WTC11 (cell line): ENCODE results near the gene RREB1. TPM values are rescaled to one million over a fixed set of nuclear protein-coding genes. Genes with fewer than 3 reads are reported as not detected.

ENCODE experiments used
- ATAC-seq: fragments of 200-7000 bp; cut with Tn5 transposase; 2 replicates; pipeline ENCODE4 v1.10.0; 2021; ENCODE audit warnings: mild to moderate bottlenecking, moderate library complexity
- CTCF ChIA-PET: fragments of 300-600 bp; sonication (Branson Sonifier 250); formaldehyde crosslinking; loops from one replicate; lab custom pipeline; 2021; ENCODE audit warnings: antibody characterized with exemption; lab: Charles Lee
- POLR2A ChIA-PET: fragments of 350-600 bp; sonication (Branson Sonifier 250); formaldehyde crosslinking; loops from one replicate; lab custom pipeline; 2021; ENCODE audit warnings: antibody characterized with exemption; lab: Charles Lee
- DNase-seq: peaks from one replicate; pipeline ENCODE4 v3.0.0; 2021; ENCODE audit warnings: low spot score
- H3K27ac Mint-ChIP-seq: 2 replicates; pipeline ENCODE4 v1.8.0; 2021; ENCODE audit warnings: mixed read lengths
- H3K27me3 Mint-ChIP-seq: 2 replicates; pipeline ENCODE4 v1.8.0; 2021; ENCODE audit warnings: low read depth, mild to moderate bottlenecking, moderate library complexity, mixed read lengths
- H3K36me3 Mint-ChIP-seq: 2 replicates; pipeline ENCODE4 v1.8.0; 2021; ENCODE audit warnings: mixed read lengths
- H3K4me1 Mint-ChIP-seq: 2 replicates; pipeline ENCODE4 v1.8.0; 2022; ENCODE audit warnings: mixed read lengths
- H3K4me3 Mint-ChIP-seq: 2 replicates; pipeline ENCODE4 v1.8.0; 2021; ENCODE audit warnings: mild to moderate bottlenecking, moderate library complexity, mixed read lengths
- H3K9me3 Mint-ChIP-seq: 2 replicates; pipeline ENCODE4 v1.8.0; 2021; ENCODE audit warnings: mixed read lengths
- CBFB ChIP-seq: sonication (generic); formaldehyde crosslinking; IDR thresholded peaks from 2 replicates; pipeline ENCODE4 v1.8.1; 2022; ENCODE audit warnings: mild to moderate bottlenecking, low read depth, missing genetic modification reagents
- ESRRA ChIP-seq: sonication (generic); formaldehyde crosslinking; IDR thresholded peaks from 2 replicates; pipeline ENCODE4 v1.8.1; 2022; ENCODE audit warnings: mild to moderate bottlenecking, missing genetic modification reagents, borderline replicate concordance
- JUN ChIP-seq: sonication (generic); formaldehyde crosslinking; IDR thresholded peaks from 2 replicates; pipeline ENCODE4 v1.8.0; 2023; ENCODE audit warnings: mild to moderate bottlenecking, missing genetic modification reagents
- NFE2L1 ChIP-seq: sonication (generic); formaldehyde crosslinking; IDR thresholded peaks from 2 replicates; pipeline ENCODE4 v1.8.1; 2023; ENCODE audit warnings: missing genetic modification reagents
- NR2C2 ChIP-seq: sonication (generic); formaldehyde crosslinking; IDR thresholded peaks from 2 replicates; pipeline ENCODE4 v1.8.0; 2022; ENCODE audit warnings: mild to moderate bottlenecking, missing genetic modification reagents
- RELA ChIP-seq: sonication (generic); formaldehyde crosslinking; IDR thresholded peaks from 2 replicates; pipeline ENCODE4 v1.8.1; 2022; ENCODE audit warnings: missing genetic modification reagents, mild to moderate bottlenecking, borderline replicate concordance
- RORB ChIP-seq: fragments of 250-450 bp; sonication (Bioruptor Pico); IDR thresholded peaks from 2 replicates; pipeline ENCODE4 v1.9.0; 2021; ENCODE audit warnings: mild to moderate bottlenecking
- SMAD4 ChIP-seq: sonication (generic); formaldehyde crosslinking; IDR thresholded peaks from 2 replicates; pipeline ENCODE4 v1.8.0; 2022; ENCODE audit warnings: mild to moderate bottlenecking, missing genetic modification reagents
- TP53 ChIP-seq: sonication (generic); formaldehyde crosslinking; IDR thresholded peaks from 2 replicates; pipeline ENCODE4 v1.8.1; 2023; ENCODE audit warnings: mild to moderate bottlenecking, missing genetic modification reagents
- ZNF317 ChIP-seq: sonication (generic); formaldehyde crosslinking; IDR thresholded peaks from 2 replicates; pipeline ENCODE4 v1.8.1; 2023; ENCODE audit warnings: low read depth, mild to moderate bottlenecking, moderate library complexity, missing genetic modification reagents, borderline replicate concordance
- ZNF396 ChIP-seq: fragments of 250-450 bp; sonication (Bioruptor Pico); IDR thresholded peaks from 2 replicates; pipeline ENCODE4 v1.8.0; 2021; ENCODE audit warnings: mild to moderate bottlenecking, moderate library complexity, borderline replicate concordance
- total RNA-seq: library from RNA; stranded (reverse); gene quantifications from 3 replicates; pipeline ENCODE4 v1.2.3, GENCODE V29; 2021
- TF ChIP-seq, protein P1 (sequence below): sonication (generic); formaldehyde crosslinking; conservative IDR thresholded peaks from 2 replicates; pipeline ENCODE4 v1.8.1; 2023; ENCODE audit warnings: mild to moderate bottlenecking, low read depth, missing genetic modification reagents, moderate library complexity
- TF ChIP-seq, protein P2 (sequence below): sonication (generic); formaldehyde crosslinking; IDR thresholded peaks from 2 replicates; pipeline ENCODE4 v1.8.1; 2022; ENCODE audit warnings: mild to moderate bottlenecking, missing genetic modification reagents, moderate library complexity, borderline replicate concordance
- TF ChIP-seq, protein P3 (sequence below): sonication (generic); formaldehyde crosslinking; IDR thresholded peaks from 2 replicates; pipeline ENCODE4 v1.8.0; 2023; ENCODE audit warnings: mild to moderate bottlenecking, missing genetic modification reagents
- TF ChIP-seq, protein P4 (sequence below): sonication (generic); formaldehyde crosslinking; IDR thresholded peaks from 2 replicates; pipeline ENCODE4 v1.8.1; 2023; ENCODE audit warnings: mild to moderate bottlenecking, missing genetic modification reagents
- TF ChIP-seq, protein P5 (sequence below): sonication (generic); formaldehyde crosslinking; IDR thresholded peaks from 2 replicates; pipeline ENCODE4 v1.8.0; 2022; ENCODE audit warnings: mild to moderate bottlenecking, missing genetic modification reagents
- TF ChIP-seq, protein P6 (sequence below): fragments of 250-450 bp; sonication (Bioruptor Pico); IDR thresholded peaks from 2 replicates; pipeline ENCODE4 v1.8.0; 2021; ENCODE audit warnings: mild to moderate bottlenecking
- TF ChIP-seq, protein P7 (sequence below): fragments of 250-450 bp; sonication (Bioruptor Pico); IDR thresholded peaks from 2 replicates; pipeline ENCODE4 v1.9.0; 2021; ENCODE audit warnings: mild to moderate bottlenecking

RREB1 gene
- total RNA-seq, 1 experiment from 2014 or later, result 38.5 TPM

DNA sequence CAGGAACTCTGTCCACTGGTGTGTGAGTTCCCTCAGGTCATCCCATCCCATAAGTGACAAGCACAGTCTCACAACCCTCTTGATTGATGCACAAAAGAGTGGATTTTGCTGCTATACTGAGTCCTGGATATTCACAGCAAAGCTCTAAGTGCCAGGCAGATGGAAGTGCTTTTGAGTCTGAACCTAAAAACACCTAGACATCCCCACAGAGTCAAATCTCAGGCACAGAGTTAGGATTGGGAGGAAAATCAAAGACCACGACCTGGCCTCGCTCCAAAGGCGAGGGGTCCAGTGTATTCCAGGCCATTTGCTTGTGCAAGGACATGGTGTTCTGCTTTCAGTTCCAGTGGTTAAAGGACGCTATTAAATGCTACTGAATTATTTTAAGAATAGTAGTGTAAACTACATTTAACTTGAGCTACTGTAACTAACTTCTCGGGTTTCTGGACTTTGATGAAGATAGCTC, 56.8 kb downstream of the RREB1 start:
- H3K4me1 Mint-ChIP-seq, result peaks cover 74% of the 10 kb centered on the region
- ChIA-PET POLR2A (no interaction called here), CTCF (no interaction called here)
- H3K36me3 Mint-ChIP-seq, result no peaks in the 10 kb centered on the region
- peak overlapping the region; percentile 2; the same call in 1 of the 2 replicates for H3K27ac Mint-ChIP-seq
- H3K9me3 Mint-ChIP-seq, result no peaks in the 10 kb centered on the region
- DNase-seq (no peak), ATAC-seq (no peak)
- H3K4me3 Mint-ChIP-seq, result no peak overlapping the region
- TF ChIP-seq, protein P1, sequence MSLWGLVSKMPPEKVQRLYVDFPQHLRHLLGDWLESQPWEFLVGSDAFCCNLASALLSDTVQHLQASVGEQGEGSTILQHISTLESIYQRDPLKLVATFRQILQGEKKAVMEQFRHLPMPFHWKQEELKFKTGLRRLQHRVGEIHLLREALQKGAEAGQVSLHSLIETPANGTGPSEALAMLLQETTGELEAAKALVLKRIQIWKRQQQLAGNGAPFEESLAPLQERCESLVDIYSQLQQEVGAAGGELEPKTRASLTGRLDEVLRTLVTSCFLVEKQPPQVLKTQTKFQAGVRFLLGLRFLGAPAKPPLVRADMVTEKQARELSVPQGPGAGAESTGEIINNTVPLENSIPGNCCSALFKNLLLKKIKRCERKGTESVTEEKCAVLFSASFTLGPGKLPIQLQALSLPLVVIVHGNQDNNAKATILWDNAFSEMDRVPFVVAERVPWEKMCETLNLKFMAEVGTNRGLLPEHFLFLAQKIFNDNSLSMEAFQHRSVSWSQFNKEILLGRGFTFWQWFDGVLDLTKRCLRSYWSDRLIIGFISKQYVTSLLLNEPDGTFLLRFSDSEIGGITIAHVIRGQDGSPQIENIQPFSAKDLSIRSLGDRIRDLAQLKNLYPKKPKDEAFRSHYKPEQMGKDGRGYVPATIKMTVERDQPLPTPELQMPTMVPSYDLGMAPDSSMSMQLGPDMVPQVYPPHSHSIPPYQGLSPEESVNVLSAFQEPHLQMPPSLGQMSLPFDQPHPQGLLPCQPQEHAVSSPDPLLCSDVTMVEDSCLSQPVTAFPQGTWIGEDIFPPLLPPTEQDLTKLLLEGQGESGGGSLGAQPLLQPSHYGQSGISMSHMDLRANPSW (CRISPR knock-in tag), result no peak
- TF ChIP-seq ESRRA, result no peak
- no peaks in the 10 kb centered on the region; the same call in 1 of the 2 replicates for H3K27me3 Mint-ChIP-seq

DNA sequence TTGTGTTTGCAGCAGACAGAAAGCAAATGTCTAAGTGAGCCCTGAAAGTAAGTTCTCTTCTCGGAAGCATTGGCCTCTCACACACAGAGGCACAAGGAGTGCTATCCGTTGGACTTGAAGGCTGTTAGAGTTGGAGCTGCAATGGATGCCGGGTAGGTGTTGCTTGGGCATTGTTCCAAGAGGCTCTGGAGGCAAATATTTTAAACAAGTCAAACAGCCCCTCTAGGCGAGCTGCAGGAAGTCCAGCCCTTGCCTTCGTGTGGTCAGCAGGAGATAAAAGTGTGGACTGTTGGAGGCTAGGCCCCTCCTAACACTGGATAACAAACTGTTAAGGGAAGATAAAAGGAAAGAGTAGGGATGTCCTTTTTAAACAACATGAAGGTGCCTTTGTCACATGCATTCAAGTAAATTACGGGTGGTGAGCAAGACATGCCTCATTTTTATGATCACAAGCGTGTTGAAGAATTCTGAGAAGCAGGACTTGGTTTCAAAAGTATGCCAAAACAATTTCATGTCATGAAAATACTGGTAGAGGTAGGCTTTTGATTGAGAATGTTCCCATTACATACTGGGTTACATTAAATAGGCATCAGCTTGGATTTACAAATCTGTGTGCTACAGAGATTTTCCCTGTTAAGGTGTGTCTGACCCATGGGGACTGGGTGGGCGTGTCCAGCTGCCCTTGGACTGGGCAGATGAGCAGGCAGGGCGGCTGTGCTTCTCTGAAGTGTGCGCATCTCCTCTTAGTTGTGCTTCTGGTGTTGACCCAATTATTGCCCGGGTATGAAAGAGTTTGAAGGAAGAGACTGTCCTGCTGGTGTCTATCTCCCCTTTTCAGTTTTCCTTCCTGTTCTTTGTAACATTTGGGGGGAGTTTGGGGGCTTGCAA, 57.5 kb downstream of the RREB1 start:
- Mint-ChIP-seq H3K27ac (peak overlapping the region; percentile 71), H3K4me3 (no peak overlapping the region), H3K36me3 (no peaks in the 10 kb centered on the region), H3K4me1 (peaks cover 79% of the 10 kb centered on the region), H3K27me3 (no peaks in the 10 kb centered on the region; the same call in 1 of the 2 replicates), H3K9me3 (no peaks in the 10 kb centered on the region)
- no peak for DNase-seq
- ChIA-PET POLR2A (interaction anchor here (1.4 kb wide), 1 partner anchor 11 kb away, joined by 3 read pairs; no protein-coding TSS in a partner anchor), CTCF (no interaction called here)
- peak; percentile 14; the same call in 1 of the 2 replicates for ATAC-seq
- TF ChIP-seq, protein P2, sequence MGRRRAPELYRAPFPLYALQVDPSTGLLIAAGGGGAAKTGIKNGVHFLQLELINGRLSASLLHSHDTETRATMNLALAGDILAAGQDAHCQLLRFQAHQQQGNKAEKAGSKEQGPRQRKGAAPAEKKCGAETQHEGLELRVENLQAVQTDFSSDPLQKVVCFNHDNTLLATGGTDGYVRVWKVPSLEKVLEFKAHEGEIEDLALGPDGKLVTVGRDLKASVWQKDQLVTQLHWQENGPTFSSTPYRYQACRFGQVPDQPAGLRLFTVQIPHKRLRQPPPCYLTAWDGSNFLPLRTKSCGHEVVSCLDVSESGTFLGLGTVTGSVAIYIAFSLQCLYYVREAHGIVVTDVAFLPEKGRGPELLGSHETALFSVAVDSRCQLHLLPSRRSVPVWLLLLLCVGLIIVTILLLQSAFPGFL (CRISPR knock-in tag), result no peak
- TF ChIP-seq NR2C2 (CRISPR knock-in tag), result no peak
- TF ChIP-seq, protein P3, sequence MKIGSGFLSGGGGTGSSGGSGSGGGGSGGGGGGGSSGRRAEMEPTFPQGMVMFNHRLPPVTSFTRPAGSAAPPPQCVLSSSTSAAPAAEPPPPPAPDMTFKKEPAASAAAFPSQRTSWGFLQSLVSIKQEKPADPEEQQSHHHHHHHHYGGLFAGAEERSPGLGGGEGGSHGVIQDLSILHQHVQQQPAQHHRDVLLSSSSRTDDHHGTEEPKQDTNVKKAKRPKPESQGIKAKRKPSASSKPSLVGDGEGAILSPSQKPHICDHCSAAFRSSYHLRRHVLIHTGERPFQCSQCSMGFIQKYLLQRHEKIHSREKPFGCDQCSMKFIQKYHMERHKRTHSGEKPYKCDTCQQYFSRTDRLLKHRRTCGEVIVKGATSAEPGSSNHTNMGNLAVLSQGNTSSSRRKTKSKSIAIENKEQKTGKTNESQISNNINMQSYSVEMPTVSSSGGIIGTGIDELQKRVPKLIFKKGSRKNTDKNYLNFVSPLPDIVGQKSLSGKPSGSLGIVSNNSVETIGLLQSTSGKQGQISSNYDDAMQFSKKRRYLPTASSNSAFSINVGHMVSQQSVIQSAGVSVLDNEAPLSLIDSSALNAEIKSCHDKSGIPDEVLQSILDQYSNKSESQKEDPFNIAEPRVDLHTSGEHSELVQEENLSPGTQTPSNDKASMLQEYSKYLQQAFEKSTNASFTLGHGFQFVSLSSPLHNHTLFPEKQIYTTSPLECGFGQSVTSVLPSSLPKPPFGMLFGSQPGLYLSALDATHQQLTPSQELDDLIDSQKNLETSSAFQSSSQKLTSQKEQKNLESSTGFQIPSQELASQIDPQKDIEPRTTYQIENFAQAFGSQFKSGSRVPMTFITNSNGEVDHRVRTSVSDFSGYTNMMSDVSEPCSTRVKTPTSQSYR (CRISPR knock-in tag), result no peak
- TF ChIP-seq RORB (CRISPR knock-in tag), result no peak
- no peak for TF ChIP-seq ZNF396 (CRISPR knock-in tag)
- no peak for TF ChIP-seq CBFB (CRISPR knock-in tag)
- TF ChIP-seq SMAD4 (CRISPR knock-in tag), result no peak
- TF ChIP-seq, protein P4, sequence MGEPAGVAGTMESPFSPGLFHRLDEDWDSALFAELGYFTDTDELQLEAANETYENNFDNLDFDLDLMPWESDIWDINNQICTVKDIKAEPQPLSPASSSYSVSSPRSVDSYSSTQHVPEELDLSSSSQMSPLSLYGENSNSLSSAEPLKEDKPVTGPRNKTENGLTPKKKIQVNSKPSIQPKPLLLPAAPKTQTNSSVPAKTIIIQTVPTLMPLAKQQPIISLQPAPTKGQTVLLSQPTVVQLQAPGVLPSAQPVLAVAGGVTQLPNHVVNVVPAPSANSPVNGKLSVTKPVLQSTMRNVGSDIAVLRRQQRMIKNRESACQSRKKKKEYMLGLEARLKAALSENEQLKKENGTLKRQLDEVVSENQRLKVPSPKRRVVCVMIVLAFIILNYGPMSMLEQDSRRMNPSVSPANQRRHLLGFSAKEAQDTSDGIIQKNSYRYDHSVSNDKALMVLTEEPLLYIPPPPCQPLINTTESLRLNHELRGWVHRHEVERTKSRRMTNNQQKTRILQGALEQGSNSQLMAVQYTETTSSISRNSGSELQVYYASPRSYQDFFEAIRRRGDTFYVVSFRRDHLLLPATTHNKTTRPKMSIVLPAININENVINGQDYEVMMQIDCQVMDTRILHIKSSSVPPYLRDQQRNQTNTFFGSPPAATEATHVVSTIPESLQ (CRISPR knock-in tag), result no peak
- TF ChIP-seq NFE2L1, result no peak
- no peak for TF ChIP-seq JUN (CRISPR knock-in tag)
- TF ChIP-seq, protein P5, sequence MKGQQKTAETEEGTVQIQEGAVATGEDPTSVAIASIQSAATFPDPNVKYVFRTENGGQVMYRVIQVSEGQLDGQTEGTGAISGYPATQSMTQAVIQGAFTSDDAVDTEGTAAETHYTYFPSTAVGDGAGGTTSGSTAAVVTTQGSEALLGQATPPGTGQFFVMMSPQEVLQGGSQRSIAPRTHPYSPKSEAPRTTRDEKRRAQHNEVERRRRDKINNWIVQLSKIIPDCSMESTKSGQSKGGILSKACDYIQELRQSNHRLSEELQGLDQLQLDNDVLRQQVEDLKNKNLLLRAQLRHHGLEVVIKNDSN (CRISPR knock-in tag), result no peak
- no peak for TF ChIP-seq RELA (CRISPR knock-in tag)
- TF ChIP-seq, protein P6, sequence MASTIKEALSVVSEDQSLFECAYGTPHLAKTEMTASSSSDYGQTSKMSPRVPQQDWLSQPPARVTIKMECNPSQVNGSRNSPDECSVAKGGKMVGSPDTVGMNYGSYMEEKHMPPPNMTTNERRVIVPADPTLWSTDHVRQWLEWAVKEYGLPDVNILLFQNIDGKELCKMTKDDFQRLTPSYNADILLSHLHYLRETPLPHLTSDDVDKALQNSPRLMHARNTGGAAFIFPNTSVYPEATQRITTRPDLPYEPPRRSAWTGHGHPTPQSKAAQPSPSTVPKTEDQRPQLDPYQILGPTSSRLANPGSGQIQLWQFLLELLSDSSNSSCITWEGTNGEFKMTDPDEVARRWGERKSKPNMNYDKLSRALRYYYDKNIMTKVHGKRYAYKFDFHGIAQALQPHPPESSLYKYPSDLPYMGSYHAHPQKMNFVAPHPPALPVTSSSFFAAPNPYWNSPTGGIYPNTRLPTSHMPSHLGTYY (CRISPR knock-in tag), result no peak
- TF ChIP-seq ZNF317 (CRISPR knock-in tag), result no peak
- TF ChIP-seq, protein P7, sequence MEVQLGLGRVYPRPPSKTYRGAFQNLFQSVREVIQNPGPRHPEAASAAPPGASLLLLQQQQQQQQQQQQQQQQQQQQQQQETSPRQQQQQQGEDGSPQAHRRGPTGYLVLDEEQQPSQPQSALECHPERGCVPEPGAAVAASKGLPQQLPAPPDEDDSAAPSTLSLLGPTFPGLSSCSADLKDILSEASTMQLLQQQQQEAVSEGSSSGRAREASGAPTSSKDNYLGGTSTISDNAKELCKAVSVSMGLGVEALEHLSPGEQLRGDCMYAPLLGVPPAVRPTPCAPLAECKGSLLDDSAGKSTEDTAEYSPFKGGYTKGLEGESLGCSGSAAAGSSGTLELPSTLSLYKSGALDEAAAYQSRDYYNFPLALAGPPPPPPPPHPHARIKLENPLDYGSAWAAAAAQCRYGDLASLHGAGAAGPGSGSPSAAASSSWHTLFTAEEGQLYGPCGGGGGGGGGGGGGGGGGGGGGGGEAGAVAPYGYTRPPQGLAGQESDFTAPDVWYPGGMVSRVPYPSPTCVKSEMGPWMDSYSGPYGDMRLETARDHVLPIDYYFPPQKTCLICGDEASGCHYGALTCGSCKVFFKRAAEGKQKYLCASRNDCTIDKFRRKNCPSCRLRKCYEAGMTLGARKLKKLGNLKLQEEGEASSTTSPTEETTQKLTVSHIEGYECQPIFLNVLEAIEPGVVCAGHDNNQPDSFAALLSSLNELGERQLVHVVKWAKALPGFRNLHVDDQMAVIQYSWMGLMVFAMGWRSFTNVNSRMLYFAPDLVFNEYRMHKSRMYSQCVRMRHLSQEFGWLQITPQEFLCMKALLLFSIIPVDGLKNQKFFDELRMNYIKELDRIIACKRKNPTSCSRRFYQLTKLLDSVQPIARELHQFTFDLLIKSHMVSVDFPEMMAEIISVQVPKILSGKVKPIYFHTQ, result no peak
- TF ChIP-seq TP53 (CRISPR knock-in tag), result no peak
